Measurements from ENCODE around the gene SUSD6.

The SUSD6 gene

GRCh38 chr14:69673578-69674305 is 62.3 kb downstream of the SUSD6 start:
- no peak for DNase-seq (ENCODE audit: low spot score)

- DNase-seq (ENCODE audit: low spot score), result no peak
Measured at GRCh38 chr14:69674546-69675244, 63.3 kb downstream of the SUSD6 start.

GRCh38 chr14:69675245-69675583 is 63.8 kb downstream of the SUSD6 start:
- no peak for DNase-seq (ENCODE audit: low spot score)

- no peak for DNase-seq (ENCODE audit: low spot score)
Measured at GRCh38 chr14:69675877-69676416, 64.6 kb downstream of the SUSD6 start.

- no peak for DNase-seq (ENCODE audit: low spot score)
Measured at GRCh38 chr14:69676723-69677122, 65.3 kb downstream of the SUSD6 start.

GRCh38 chr14:69680297-69680696 is 68.9 kb downstream of the SUSD6 start:
- DNase-seq (ENCODE audit: low spot score), result no peak

- DNase-seq (ENCODE audit: low spot score), result no peak
Measured at GRCh38 chr14:69682136-69682535, 70.7 kb downstream of the SUSD6 start.

- no peak for DNase-seq (ENCODE audit: low spot score)
Measured at GRCh38 chr14:69682621-69683263, 71.3 kb downstream of the SUSD6 start.

- no peak for DNase-seq (ENCODE audit: low spot score)
Measured at GRCh38 chr14:69683971-69684370, 72.6 kb downstream of the SUSD6 start.

GRCh38 chr14:69684461-69685217 is 73.2 kb downstream of the SUSD6 start:
- no peak for DNase-seq (ENCODE audit: low spot score)

- DNase-seq (ENCODE audit: low spot score), result no peak
Measured at GRCh38 chr14:69685218-69685616, 73.8 kb downstream of the SUSD6 start.

GRCh38 chr14:69685716-69686115 is 74.3 kb downstream of the SUSD6 start:
- no peak for DNase-seq (ENCODE audit: low spot score)

GRCh38 chr14:69687606-69688298 is 76.4 kb downstream of the SUSD6 start:
- no peak for DNase-seq (ENCODE audit: low spot score)

- no peak for DNase-seq (ENCODE audit: low spot score)
Measured at GRCh38 chr14:69688299-69688649, 76.9 kb downstream of the SUSD6 start.

GRCh38 chr14:69690042-69690441 is 78.6 kb downstream of the SUSD6 start:
- DNase-seq (ENCODE audit: low spot score), result no peak

GRCh38 chr14:69692594-69692993 is 81.2 kb downstream of the SUSD6 start:
- DNase-seq (ENCODE audit: low spot score), result no peak

GRCh38 chr14:69693145-69693544 is 81.7 kb downstream of the SUSD6 start:
- DNase-seq (ENCODE audit: low spot score), result no peak

GRCh38 chr14:69693801-69694729 is 82.7 kb downstream of the SUSD6 start:
- DNase-seq (ENCODE audit: low spot score), result peak; percentile 35

GRCh38 chr14:69694730-69695281 is 83.4 kb downstream of the SUSD6 start:
- no peak for DNase-seq (ENCODE audit: low spot score)
